Dermis blood vessel endothelial cell (primary cell): ENCODE results near the gene PFN3. TPM values are rescaled to one million over a fixed set of nuclear protein-coding genes. Genes with fewer than 3 reads are reported as not detected.
A peak's percentile ranks its signal among the peaks of the same experiment; 100 is the strongest.

Source experiments
- DNase-seq: peaks from one replicate; pipeline ENCODE4 v3.0.0; 2010
- total RNA-seq: library from RNA; depleted of rRNA; stranded (reverse); fragments of >200 nt; gene quantifications from 2 replicates; pipeline ENCODE4 v1.2.3, GENCODE V29; 2014

Gene PFN3
- total RNA-seq, 1 donor from 2014 or later: not detected

GRCh38 chr5:177359451-177359851, 41.0 kb downstream of the PFN3 start:
- DNase-seq: no peak

- peak; percentile 26 for DNase-seq
Measured at GRCh38 chr5:177358370-177358819, 42.1 kb downstream of the PFN3 start.

DNA sequence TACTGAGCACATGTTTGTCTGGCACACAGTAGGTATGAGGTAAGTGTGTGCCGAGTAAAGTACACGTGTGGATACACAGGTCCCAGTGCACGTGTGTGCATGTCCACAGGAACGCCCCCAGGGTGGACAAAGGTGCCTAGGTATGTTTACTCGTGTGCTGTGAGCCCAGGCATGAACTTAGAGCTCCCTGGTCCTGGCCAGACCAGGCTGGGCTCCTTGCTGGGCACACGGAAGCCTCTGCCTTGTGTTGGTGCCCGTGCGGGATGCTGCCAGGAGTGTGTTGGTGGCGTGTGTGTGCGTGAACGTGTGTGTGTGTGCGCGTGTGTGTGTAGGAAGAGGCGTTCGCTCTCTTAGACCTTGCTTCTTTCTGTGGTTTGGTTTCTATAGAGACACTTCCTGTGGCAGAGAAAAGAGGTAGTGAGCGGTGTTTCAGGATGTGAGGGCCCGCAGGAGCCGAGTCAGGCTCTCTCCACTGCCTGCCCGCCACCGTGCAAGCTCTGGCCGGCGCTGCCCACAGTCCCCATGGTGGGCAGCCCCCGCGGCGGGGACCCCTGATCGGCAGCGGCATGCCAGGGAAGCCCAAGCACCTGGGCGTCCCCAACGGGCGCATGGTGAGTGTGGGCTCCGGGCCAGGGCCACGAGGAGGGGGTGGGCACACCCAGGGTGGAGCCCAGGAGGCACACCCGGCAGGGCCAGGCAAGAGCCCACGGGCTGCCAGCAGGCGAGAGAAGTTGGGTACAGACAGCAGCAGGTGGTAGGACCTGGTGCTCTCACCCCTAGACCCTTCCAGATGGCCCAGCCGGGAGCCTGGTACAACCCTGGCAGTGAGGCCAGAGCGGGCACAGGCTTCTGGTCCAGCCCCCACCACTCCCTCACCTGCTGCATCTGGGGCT, 42.8 kb downstream of the PFN3 start, which contains the start of gene RGS14:
Gene RGS14, plus strand, starts transcription at position 466 of the 893 bp plus-strand sequence. Its CDS starts 101 bp downstream, at position 567.
- DNase-seq: peak; percentile 75

GRCh38 chr5:177357146-177357458, 43.4 kb downstream of the PFN3 start:
- DNase-seq: no peak

DNA sequence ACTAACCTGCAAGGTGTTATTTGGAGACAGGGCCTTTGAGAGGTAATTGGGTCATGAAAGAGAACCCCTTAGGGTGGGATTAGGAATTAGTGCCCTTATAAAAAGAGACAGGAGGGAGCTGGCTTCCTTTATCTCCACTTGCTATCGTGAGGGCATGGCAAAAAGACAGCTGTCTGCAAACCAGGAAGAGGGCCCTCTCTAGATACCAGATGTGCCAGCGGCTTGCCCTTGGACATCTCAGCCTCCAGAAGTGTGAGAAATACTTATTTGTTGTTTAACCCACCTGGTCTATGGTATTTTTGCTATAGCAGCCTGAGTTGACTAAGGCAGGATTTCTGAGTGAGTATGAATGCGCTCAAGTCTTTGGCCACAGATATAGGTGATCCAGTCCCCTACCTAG, 43.7 kb downstream of the PFN3 start:
- no peak for DNase-seq

- DNase-seq: no peak
Measured at GRCh38 chr5:177355868-177356168, 44.6 kb downstream of the PFN3 start.

DNA sequence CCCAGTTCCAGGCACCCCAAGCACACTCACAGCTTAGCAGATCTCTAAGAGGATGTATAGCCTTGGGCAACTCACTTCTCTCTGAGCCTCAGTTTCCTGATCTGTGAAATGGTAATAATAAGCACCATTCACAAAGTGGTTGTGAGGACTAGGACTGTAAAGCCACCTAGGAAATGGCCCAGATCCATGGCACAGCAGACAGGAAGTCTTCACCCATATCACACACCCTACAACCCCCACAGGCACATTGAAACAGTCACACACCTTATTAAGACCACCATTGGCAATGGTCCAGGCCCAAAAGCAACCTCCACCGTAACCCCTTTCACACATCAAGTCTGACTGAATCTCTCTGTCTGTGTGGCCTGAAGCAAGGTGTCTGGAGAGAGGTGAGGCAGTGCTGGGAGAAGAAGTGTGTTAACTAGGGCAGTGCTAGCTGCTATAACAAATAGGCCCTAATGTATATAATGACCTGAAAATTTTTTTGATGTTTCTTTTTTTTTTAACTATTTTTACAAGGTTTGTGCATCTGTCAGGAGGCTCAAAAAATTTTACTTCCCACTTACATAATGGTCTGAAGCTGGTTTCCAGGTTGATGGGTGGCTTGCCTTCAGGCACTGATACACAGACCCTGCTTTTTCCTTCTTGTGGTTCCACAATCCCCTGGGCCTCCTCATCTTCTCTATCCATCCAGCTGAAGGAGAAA, 45.1 kb downstream of the PFN3 start:
- DNase-seq: no peak

GRCh38 chr5:177354711-177355110, 45.8 kb downstream of the PFN3 start:
- DNase-seq: no peak

DNA sequence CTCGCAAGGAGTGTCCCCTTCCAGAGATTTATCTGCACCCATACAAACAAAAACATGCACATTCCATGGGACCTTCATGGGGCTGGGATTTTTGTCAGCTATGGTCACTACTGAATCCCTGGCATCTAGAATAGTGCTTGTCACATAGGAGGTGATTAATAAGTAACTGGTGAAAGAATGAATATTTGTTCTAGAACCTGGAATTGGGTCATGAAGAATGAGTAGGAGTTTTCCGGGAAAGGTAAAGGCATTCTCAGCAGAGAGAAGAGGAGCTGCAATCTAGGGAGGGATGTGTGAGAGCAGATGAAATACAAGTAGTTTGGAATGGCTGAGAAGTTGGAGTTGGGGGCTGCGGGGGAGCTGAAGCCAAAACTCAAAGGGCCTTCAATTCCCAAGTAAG, 46.2 kb downstream of the PFN3 start:
- DNase-seq: no peak

DNA sequence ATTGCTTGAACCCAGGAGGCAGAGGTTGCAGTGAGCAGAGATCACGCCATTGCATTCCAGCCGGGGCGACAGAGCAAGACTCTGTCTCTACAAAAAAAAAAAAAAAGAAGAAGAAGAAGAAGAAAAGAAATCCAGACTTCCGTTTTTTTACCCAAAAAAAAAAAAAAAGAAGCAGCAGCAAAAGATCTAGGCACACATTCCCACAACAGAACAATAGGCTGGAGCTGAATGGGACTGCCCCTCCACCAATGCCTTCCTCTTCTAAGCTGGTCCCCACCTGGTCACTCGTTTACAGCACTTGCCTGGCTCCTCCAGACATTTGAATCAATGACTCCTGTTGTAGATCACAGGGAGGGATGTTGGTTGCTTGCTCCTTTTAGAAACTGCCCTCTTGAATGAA, 47.4 kb downstream of the PFN3 start:
- no peak for DNase-seq

DNA sequence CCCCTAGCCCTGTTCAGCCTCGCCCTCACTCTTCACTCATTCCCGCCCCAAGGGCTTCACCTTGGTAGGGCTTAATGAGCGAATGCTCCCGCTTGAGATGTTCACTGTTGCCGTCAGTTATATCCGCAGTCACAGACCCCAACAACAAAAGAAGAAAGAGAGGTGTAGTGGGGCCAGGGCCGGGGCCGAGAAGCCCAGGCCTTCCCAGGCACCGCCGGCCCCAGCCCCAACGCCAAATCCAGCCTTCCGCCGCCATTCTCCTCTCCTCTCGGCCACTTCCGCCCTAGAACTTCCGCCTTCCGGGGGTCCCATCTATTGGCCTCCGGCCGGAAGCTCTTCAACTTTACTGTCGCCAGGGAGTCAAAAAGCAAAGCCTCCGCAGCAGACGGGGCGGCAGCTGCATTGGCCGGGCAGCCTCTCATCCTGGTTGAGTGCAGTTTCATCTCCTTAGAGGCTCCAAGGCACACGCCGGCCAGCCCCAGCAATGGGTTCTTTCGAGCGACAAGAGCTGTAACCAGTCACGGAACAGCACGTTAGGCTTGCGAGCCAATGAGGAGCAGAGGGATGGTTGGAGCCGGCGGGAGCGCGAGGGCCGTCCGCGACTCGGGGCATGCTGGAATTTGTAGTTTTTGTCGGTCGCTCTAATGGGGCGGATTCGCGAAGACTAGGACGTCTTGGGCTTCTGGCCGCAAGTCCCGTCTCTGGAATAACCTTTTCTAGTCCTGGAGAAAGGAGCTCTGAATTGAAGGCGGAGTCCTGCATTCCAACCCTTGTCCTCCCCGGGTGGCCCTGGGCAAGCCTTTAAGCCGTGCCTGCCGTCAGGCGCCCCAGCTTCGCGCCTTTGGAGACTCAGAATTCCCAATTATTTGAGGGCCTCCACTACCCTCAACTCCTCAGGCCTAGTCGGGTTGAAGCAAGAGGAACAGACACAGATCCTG, 48.8 kb downstream of the PFN3 start, which contains the start of gene LMAN2:
Gene LMAN2, minus strand, starts transcription at position 277 of the 938 bp plus-strand sequence. Its CDS starts 21 bp downstream, at position 256.
- DNase-seq: peak; percentile 97

DNA sequence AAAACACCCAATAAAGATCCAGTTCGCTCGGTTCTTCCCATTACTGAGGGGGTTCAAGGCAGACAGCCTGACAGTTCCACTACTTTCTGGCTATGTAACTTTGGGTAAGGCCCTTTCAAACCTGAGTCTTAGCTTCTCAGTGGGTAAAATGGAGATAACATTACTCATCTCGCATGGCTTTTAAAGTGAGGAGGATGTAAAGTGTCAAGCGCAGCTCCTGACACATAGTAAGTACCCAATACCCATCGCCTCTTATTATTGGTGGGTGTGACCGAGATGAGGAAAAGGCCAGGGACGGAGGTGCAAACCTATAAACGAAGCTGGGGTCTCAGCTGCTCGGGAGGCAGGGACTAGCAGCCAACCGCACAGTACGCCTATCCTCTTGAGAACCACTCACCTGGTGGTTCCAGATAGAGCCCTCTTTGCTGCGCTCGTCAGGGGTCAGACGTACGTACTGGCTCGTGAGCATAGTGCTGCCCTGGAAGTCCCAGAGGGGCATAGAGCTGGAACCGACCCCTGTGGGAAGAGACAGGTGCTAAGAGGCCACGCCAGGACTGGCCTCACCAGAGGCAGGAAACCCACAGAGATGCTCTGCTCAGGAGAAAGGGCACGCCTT, 49.6 kb downstream of the PFN3 start:
- DNase-seq: peak; percentile 26

Other genes with a start within 250 kb of the PFN3 start
- 12.8 and 20.8 TPM in 2 replicates for gene RAB24, start 96.9 kb downstream of the PFN3 start, total RNA-seq
- gene PRELID1, start 96.9 kb downstream of the PFN3 start, total RNA-seq: 125 and 161 TPM in 2 replicates
- gene MXD3, start 88.8 kb downstream of the PFN3 start, total RNA-seq: 20.9 and 38.5 TPM in 2 replicates
- 407 and 457 TPM in 2 replicates for gene LMAN2, start 49.0 kb downstream of the PFN3 start, total RNA-seq
- 4.4 and 9.9 TPM in 2 replicates for gene RGS14, start 42.7 kb downstream of the PFN3 start, total RNA-seq
- not detected in 2 replicates for gene SLC34A1, start 16.2 kb downstream of the PFN3 start, total RNA-seq
- gene F12, start 8.9 kb upstream of the PFN3 start, total RNA-seq: 0.85 and 1.3 TPM in 2 replicates
- 22.0 and 32.3 TPM in 2 replicates for gene GRK6, start 26.0 kb upstream of the PFN3 start, total RNA-seq
- 4.5 and 4.8 TPM in 2 replicates for gene PRR7, start 46.2 kb upstream of the PFN3 start, total RNA-seq
- 147 and 157 TPM in 2 replicates for gene DBN1, start 73.0 kb upstream of the PFN3 start, total RNA-seq
- 38.3 and 73.0 TPM in 2 replicates for gene PDLIM7, start 96.9 kb upstream of the PFN3 start, total RNA-seq
- gene DOK3, start 109.2 kb upstream of the PFN3 start, total RNA-seq: 2.0 and 4.6 TPM in 2 replicates
- gene DDX41, start 116.3 kb upstream of the PFN3 start, total RNA-seq: 68.2 and 98.8 TPM in 2 replicates
- 14.6 and 31.0 TPM in 2 replicates for gene FAM193B, start 153.9 kb upstream of the PFN3 start, total RNA-seq
- gene TMED9, start 191.5 kb upstream of the PFN3 start, total RNA-seq: 174 and 176 TPM in 2 replicates
- 31.0 and 35.6 TPM in 2 replicates for gene B4GALT7, start 199.5 kb upstream of the PFN3 start, total RNA-seq